ENCODE results near the gene ARF3. TPM values are rescaled to one million over a fixed set of nuclear protein-coding genes. Genes with fewer than 3 reads are reported as not detected.

The ARF3 gene
- total and polyA plus RNA-seq, 2 donors (not counting 1 experiment from before 2014, with no cell fraction given), result 31.7 to 77.5 TPM

DNA sequence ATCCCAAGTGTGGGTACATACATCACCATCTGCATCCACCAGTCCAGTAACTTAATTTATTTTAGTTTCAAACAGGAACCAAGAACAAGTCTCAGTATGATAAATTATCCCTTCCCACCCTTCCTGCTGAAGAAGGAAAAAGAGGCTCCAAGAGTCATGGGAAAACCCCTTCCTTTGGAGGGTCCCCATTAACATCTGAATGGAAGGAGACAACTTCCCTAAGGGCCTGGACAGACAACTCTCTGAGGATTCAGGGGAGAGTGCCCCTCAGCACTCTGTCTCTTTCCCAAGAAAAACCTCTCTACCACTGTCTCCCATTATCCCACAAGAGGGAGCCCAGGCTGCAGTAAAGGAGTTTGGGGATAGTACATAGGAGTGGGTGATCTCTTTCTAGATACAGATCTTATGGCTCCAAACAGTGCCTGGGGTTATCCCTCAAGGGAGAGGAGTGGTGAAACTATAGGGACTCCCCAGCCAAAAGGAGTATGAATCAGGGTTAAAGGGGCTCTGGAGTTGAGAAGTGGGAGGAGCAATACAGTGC lies 8.1 kb upstream of the ARF3 start:
- H3K27me3 Mint-ChIP-seq, result peaks cover under 1% of the 10 kb centered on the region
- TF ChIP-seq, protein P1, sequence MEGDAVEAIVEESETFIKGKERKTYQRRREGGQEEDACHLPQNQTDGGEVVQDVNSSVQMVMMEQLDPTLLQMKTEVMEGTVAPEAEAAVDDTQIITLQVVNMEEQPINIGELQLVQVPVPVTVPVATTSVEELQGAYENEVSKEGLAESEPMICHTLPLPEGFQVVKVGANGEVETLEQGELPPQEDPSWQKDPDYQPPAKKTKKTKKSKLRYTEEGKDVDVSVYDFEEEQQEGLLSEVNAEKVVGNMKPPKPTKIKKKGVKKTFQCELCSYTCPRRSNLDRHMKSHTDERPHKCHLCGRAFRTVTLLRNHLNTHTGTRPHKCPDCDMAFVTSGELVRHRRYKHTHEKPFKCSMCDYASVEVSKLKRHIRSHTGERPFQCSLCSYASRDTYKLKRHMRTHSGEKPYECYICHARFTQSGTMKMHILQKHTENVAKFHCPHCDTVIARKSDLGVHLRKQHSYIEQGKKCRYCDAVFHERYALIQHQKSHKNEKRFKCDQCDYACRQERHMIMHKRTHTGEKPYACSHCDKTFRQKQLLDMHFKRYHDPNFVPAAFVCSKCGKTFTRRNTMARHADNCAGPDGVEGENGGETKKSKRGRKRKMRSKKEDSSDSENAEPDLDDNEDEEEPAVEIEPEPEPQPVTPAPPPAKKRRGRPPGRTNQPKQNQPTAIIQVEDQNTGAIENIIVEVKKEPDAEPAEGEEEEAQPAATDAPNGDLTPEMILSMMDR (IDR thresholded peaks at IDR 0.05), result no peak
- no peak for TF ChIP-seq EZH2 (IDR thresholded peaks at IDR 0.05; ENCODE audit: borderline replicate concordance, insufficient read depth, low read depth, low read length, poor library complexity, severe bottlenecking)
- H3K4me1 Mint-ChIP-seq, result peaks cover 19% of the 10 kb centered on the region
- H3K4me2 ChIP-seq (replicated peaks; ENCODE audit: low read depth, low read length, poor library complexity, severe bottlenecking), result no peak overlapping the region
- POLR2A ChIA-PET, result no interaction called here
- CTCF ChIA-PET, result interaction anchor here (1.6 to 7.2 kb wide), 2 partner anchors 14 to 31 kb away, joined by 3 to 71 read pairs; partner anchors contain the start of gene WNT1
- DNase-seq, result no peak
- H3K4me1 ChIP-seq (ENCODE audit: control insufficient read depth in 2 of 2, insufficient read depth in 2 of 2, low read length in 2 of 2), result peaks cover 13 to 23% of the 10 kb centered on the region in 2 donors
- H3K9me3 Mint-ChIP-seq (ENCODE audit: insufficient read depth), result no peaks in the 10 kb centered on the region
- no peaks in the 10 kb centered on the region for H3K79me2 ChIP-seq (ENCODE audit: control insufficient read depth, insufficient read depth, low read length)
- no peak for ATAC-seq (ENCODE audit: low read depth)
- H3K9me3 ChIP-seq (ENCODE audit: control extremely low read depth in 1 of 3, control insufficient read depth in 2 of 3, insufficient read depth in 1 of 3, low read length in 2 of 3), result peaks cover 0 to 4% (median 0%) of the 10 kb centered on the region in 3 donors
- intact Hi-C loops (cut with micrococcal nuclease), result no loop called here
- H3K4me3 ChIP-seq (ENCODE audit: control extremely low read depth in 1 of 5, extremely low read depth in 1 of 5, insufficient read depth in 1 of 5, low read depth in 2 of 5, low read length in 4 of 5), result no peak overlapping the region
- H3K4me3 Mint-ChIP-seq, result no peak overlapping the region
- peaks cover 0 to 10% (median 3%) of the 10 kb centered on the region in 4 experiments for H3K27me3 ChIP-seq (replicated peaks in 1 of 4; ENCODE audit: control extremely low read depth in 1 of 4, control insufficient read depth in 3 of 4, insufficient read depth in 4 of 4, low read length in 3 of 4)
- H4K20me1 ChIP-seq (ENCODE audit: control insufficient read depth, insufficient read depth, low read length, poor library complexity, severe bottlenecking), result peaks cover 5% of the 10 kb centered on the region
- H2AFZ ChIP-seq (ENCODE audit: insufficient read depth, low read depth, low read length, poor library complexity, severe bottlenecking), result no peak overlapping the region
- H3K27ac ChIP-seq (ENCODE audit: low read length in 2 of 2), result no peak overlapping the region
- no peak overlapping the region for H3K9ac ChIP-seq (ENCODE audit: low read length)
- H3K27ac Mint-ChIP-seq, result no peak overlapping the region
- H3K36me3 ChIP-seq (replicated peaks in 1 of 2; ENCODE audit: control extremely low read depth in 1 of 2, control insufficient read depth in 1 of 2, extremely low read depth in 1 of 2, insufficient read depth in 2 of 2, low read length in 1 of 2), result no peaks in the 10 kb centered on the region

DNA sequence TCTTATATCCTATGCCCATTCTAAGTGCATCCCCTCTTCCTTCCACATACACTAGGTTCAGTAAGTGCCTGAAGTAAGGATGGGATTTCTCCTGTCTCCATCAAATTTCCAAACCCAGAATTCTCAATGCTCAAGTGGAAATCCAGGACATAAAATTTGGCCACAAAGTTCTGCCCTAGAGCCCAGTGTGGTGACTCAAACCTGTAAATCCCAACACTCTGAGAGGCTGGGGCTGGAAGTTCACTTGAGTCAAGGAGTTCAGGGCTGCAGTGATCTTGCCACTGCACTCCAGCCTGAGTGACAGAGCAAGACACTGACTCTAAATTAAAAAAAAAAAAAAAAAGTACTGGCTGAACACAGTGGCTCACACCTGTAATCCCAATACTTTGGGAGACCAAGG lies 4.5 kb upstream of the ARF3 start:
- Mint-ChIP-seq H3K27ac (no peak overlapping the region), H3K27me3 (no peaks in the 10 kb centered on the region), H3K4me3 (no peak overlapping the region), H3K9me3 (ENCODE audit: insufficient read depth) (no peaks in the 10 kb centered on the region), H3K4me1 (peaks cover 19% of the 10 kb centered on the region)
- ATAC-seq (ENCODE audit: low read depth), result no peak
- ChIA-PET POLR2A (no interaction called here), CTCF (interaction anchor here (1.2 kb wide), 1 partner anchor 16 kb away, joined by 3 read pairs; no protein-coding TSS in a partner anchor)
- H2AFZ ChIP-seq (ENCODE audit: insufficient read depth, low read depth, low read length, poor library complexity, severe bottlenecking), result no peak overlapping the region
- DNase-seq, result no peak
- peaks cover 0 to 3% (median 0%) of the 10 kb centered on the region in 4 experiments for H3K27me3 ChIP-seq (replicated peaks in 1 of 4; ENCODE audit: control extremely low read depth in 1 of 4, control insufficient read depth in 3 of 4, insufficient read depth in 4 of 4, low read length in 3 of 4)
- no peaks in the 10 kb centered on the region for H4K20me1 ChIP-seq (ENCODE audit: control insufficient read depth, insufficient read depth, low read length, poor library complexity, severe bottlenecking)
- intact Hi-C loops (cut with micrococcal nuclease), result no loop called here
- H3K4me1 ChIP-seq (ENCODE audit: control insufficient read depth in 2 of 2, insufficient read depth in 2 of 2, low read length in 2 of 2), result peaks cover 8 to 21% of the 10 kb centered on the region in 2 donors
- H3K4me2 ChIP-seq (replicated peaks; ENCODE audit: low read depth, low read length, poor library complexity, severe bottlenecking), result no peak overlapping the region
- peaks cover 6% of the 10 kb centered on the region for H3K79me2 ChIP-seq (ENCODE audit: control insufficient read depth, insufficient read depth, low read length)
- no peak overlapping the region for H3K27ac ChIP-seq (ENCODE audit: low read length in 2 of 2)
- TF ChIP-seq, protein P1 (IDR thresholded peaks at IDR 0.05), result no peak
- no peak for TF ChIP-seq EZH2 (IDR thresholded peaks at IDR 0.05; ENCODE audit: borderline replicate concordance, insufficient read depth, low read depth, low read length, poor library complexity, severe bottlenecking)
- H3K4me3 ChIP-seq (ENCODE audit: control extremely low read depth in 1 of 5, extremely low read depth in 1 of 5, insufficient read depth in 1 of 5, low read depth in 2 of 5, low read length in 4 of 5), result no peak overlapping the region
- H3K9ac ChIP-seq (ENCODE audit: low read length), result no peak overlapping the region
- H3K36me3 ChIP-seq (replicated peaks in 1 of 2; ENCODE audit: control extremely low read depth in 1 of 2, control insufficient read depth in 1 of 2, extremely low read depth in 1 of 2, insufficient read depth in 2 of 2, low read length in 1 of 2), result no peaks in the 10 kb centered on the region
- H3K9me3 ChIP-seq (ENCODE audit: control extremely low read depth in 1 of 3, control insufficient read depth in 2 of 3, insufficient read depth in 1 of 3, low read length in 2 of 3), result no peaks in the 10 kb centered on the region
